H1 (cell line): ENCODE results near the gene SLC3A2. TPM values are rescaled to one million over a fixed set of nuclear protein-coding genes. Genes with fewer than 3 reads are reported as not detected.

ENCODE experiments used
- ASH2L ChIP-seq: fragments of 200-600, 300-600 bp; sonication (generic); IDR thresholded peaks from one replicate; pipeline ENCODE4 v1.7.1; 2017; ENCODE audit warnings: low read length
- ATF2 ChIP-seq: IDR thresholded peaks from 2 replicates; pipeline ENCODE4 v1.6.1; 2012; ENCODE audit warnings: low read length, inconsistent platforms
- ATF3 ChIP-seq: IDR thresholded peaks from 2 replicates; pipeline ENCODE4 v1.6.1; 2011; ENCODE audit warnings: low read depth, mild to moderate bottlenecking, low read length; ENCODE audit not compliant: insufficient read depth
- BCL11A ChIP-seq, 2 experiments: IDR thresholded peaks; one replicate each; pipeline ENCODE4 v1.6.1; 2011; ENCODE audit warnings: low read depth in 2 of 2, low read length in 2 of 2, mild to moderate bottlenecking in 2 of 2
- CBX8 ChIP-seq: fragments of 300-800, 300-1000 bp; sonication (generic); IDR thresholded peaks from 2 replicates; pipeline ENCODE4 v1.7.1; 2016; ENCODE audit warnings: low read depth, low read length, borderline replicate concordance
- CHD1 ChIP-seq: IDR thresholded peaks from 2 replicates; pipeline ENCODE4 v1.6.1; 2012; ENCODE audit warnings: low read depth, low read length, improper control_type of control experiment
- CREB1 ChIP-seq: IDR thresholded peaks from 2 replicates; pipeline ENCODE4 v1.6.1; 2012; ENCODE audit warnings: inconsistent platforms
- E2F6 ChIP-seq: IDR thresholded peaks from 2 replicates; pipeline ENCODE4 v1.6.1; 2012; ENCODE audit warnings: inconsistent platforms
- GABPA ChIP-seq: IDR thresholded peaks from 2 replicates; pipeline ENCODE4 v1.6.1; 2011; ENCODE audit warnings: mild to moderate bottlenecking, low read length, moderate library complexity, borderline replicate concordance; ENCODE audit not compliant: insufficient read depth
- GTF2F1 ChIP-seq: IDR thresholded peaks from 2 replicates; pipeline ENCODE4 v1.6.1; 2012; ENCODE audit warnings: low read depth, low read length, improper control_type of control experiment, borderline replicate concordance
- HDAC2 ChIP-seq, 2 experiments: fragments of 300-600 bp in 1 of 2; sonication (generic) in 1 of 2; IDR thresholded peaks; 2 replicates each; pipeline ENCODE4 v1.6.1; 2011 to 2012; ENCODE audit warnings: low read depth in 2 of 2, low read length in 2 of 2, mild to moderate bottlenecking in 2 of 2, moderate library complexity in 2 of 2, borderline replicate concordance in 1 of 2, inconsistent platforms in 1 of 2
- PHF8 ChIP-seq: fragments of 200-600 bp; sonication (generic); conservative IDR thresholded peaks from 2 replicates; pipeline ENCODE4 v1.7.1; 2012; ENCODE audit warnings: low read depth, mild to moderate bottlenecking, inconsistent platforms, low read length, moderate library complexity
- RFX5 ChIP-seq: IDR thresholded peaks from 2 replicates; pipeline ENCODE4 v1.6.1; 2011; ENCODE audit warnings: low read depth, low read length, improper control_type of control experiment, borderline replicate concordance
- RNF2 ChIP-seq: fragments of 200-900, 300-1000 bp; sonication (generic); IDR thresholded peaks from 2 replicates; pipeline ENCODE4 v1.7.1; 2016; ENCODE audit warnings: borderline replicate concordance, low read depth, mild to moderate bottlenecking, antibody characterized with exemption, low read length; ENCODE audit not compliant: poor library complexity, severe bottlenecking; ENCODE audit errors: missing control alignments
- RXRA ChIP-seq: IDR thresholded peaks from 2 replicates; pipeline ENCODE4 v1.6.1; 2011; ENCODE audit warnings: low read depth, mild to moderate bottlenecking, low read length, moderate library complexity; ENCODE audit not compliant: insufficient read depth
- SIX5 ChIP-seq: IDR thresholded peaks from 2 replicates; pipeline ENCODE4 v1.6.1; 2011; ENCODE audit warnings: mild to moderate bottlenecking, low read depth, low read length
- SP4 ChIP-seq: IDR thresholded peaks from 2 replicates; pipeline ENCODE4 v1.6.1; 2012; ENCODE audit warnings: low read length, inconsistent platforms
- TAF1 ChIP-seq: IDR thresholded peaks from 2 replicates; pipeline ENCODE4 v1.6.1; 2011; ENCODE audit warnings: mild to moderate bottlenecking, low read depth, low read length
- TAF7 ChIP-seq: optimal IDR thresholded peaks from 2 replicates; pipeline ENCODE3; 2011; ENCODE audit warnings: low read depth, mild to moderate bottlenecking, inconsistent platforms, low read length, moderate library complexity, borderline replicate concordance
- polyA plus RNA-seq, 7 experiments: library from polyadenylated mRNA; depleted of rRNA in 3 of 7; stranded (reverse) in 5 of 7; unstranded in 2 of 7; fragments of >200 nt in 5 of 7; fragments of 200-250 nt in 2 of 7; gene quantifications; 1 replicate in 5 of 7; 2 replicates in 1 of 7; 4 replicates in 1 of 7; pipeline versions ENCODE4 v1.2.1 to v1.2.3, GENCODE V29; 2011 to 2013; ENCODE audit warnings: missing spikeins in 2 of 7, mixed read lengths in 2 of 7
- total RNA-seq: library from RNA; stranded (reverse); fragmentation: NEBNext Ultra II Directional; extraction: Animal tissue kit (Norgen Biotek cat#: 25700); gene quantifications from 2 replicates; pipeline ENCODE4 v1.2.1, GENCODE V29; 2021

SLC3A2 gene
- total and polyA plus RNA-seq, 2 of the 8 experiments (the other 6 are each of a cell fraction or from before 2014, with no cell fraction given), result 410 to 435 TPM

- TF ChIP-seq PHF8, result peak; percentile 89
- TF ChIP-seq ATF3, result peak; percentile 89
- no peak for TF ChIP-seq BCL11A (IDR thresholded peaks at IDR 0.05; ENCODE audit: low read depth in 2 of 2, low read length in 2 of 2)
- TF ChIP-seq ASH2L, result peak; percentile 95
- TF ChIP-seq CHD1, result no peak; the same call in 1 of the 2 replicates
- TF ChIP-seq SP4, result no peak
- TF ChIP-seq GABPA, result peak; percentile 84; the same call in 1 of the 2 replicates
- no peak for TF ChIP-seq ATF2
- peak; percentile 30; the same call in 1 of the 2 replicates for TF ChIP-seq GTF2F1
- TF ChIP-seq TAF1, result peak; percentile 96
- TF ChIP-seq CREB1, result peak; percentile 99
- TF ChIP-seq RXRA, result no peak
- TF ChIP-seq CBX8, result no peak
- TF ChIP-seq TAF7, result peak; percentile 93
- TF ChIP-seq HDAC2 (IDR thresholded peaks at IDR 0.05; ENCODE audit: borderline replicate concordance in 1 of 2, low read depth in 2 of 2, low read length in 2 of 2), result peak; percentile 69 to 99; a peak in 3 of 4 replicates
- no peak for TF ChIP-seq RNF2
- TF ChIP-seq E2F6, result peak; percentile 40
- TF ChIP-seq SIX5, result no peak
- TF ChIP-seq RFX5, result no peak
Measured at GRCh38 chr11:62839050-62839945, 41.4 kb upstream of the SLC3A2 start, which contains the start of gene WDR74 (continued).
